ENCODE data around the gene ZFAND6. TPM values are rescaled to one million over a fixed set of nuclear protein-coding genes. Genes with fewer than 3 reads are reported as not detected.
"Not testable (repeated sequence)": the region's sequence is repeated elsewhere in the genome, so short reads cannot be mapped to it uniquely, and the experiment has no call there.

The ZFAND6 gene
- polyA plus RNA-seq, 3 donors, result 41.6 to 106 (median 99.6) TPM

GRCh38 chr15:80042568-80042967 is 16.9 kb upstream of the ZFAND6 start:
- H3K4me1 ChIP-seq (ENCODE audit: control insufficient read depth in 1 of 2, insufficient read depth in 2 of 2, low read length in 2 of 2), result no peaks in the 10 kb centered on the region
- no peaks in the 10 kb centered on the region for H4K20me1 ChIP-seq (ENCODE audit: insufficient read depth, low read length)
- no peaks in the 10 kb centered on the region for H3K79me2 ChIP-seq (ENCODE audit: insufficient read depth, low read length)
- H3K4me1 Mint-ChIP-seq, result no peaks in the 10 kb centered on the region
- H3K4me2 ChIP-seq (replicated peaks; ENCODE audit: extremely low read depth, low read length, poor library complexity, severe bottlenecking), result no peak overlapping the region
- H3K9me3 Mint-ChIP-seq, result peaks cover 0 to 2% (median 0%) of the 10 kb centered on the region in 7 donors
- H3K36me3 ChIP-seq (replicated peaks in 1 of 2; ENCODE audit: control insufficient read depth in 1 of 2, insufficient read depth in 2 of 2, low read length in 2 of 2), result no peaks in the 10 kb centered on the region
- no peaks in the 10 kb centered on the region for H3K27me3 ChIP-seq (ENCODE audit: control insufficient read depth in 2 of 2, insufficient read depth in 2 of 2, low read length in 2 of 2)
- DNase-seq, result no peak
- no peak overlapping the region for H3K27ac ChIP-seq (ENCODE audit: low read depth in 1 of 2, low read length in 2 of 2)
- no peak overlapping the region for H3K27ac Mint-ChIP-seq
- intact Hi-C loops (cut with micrococcal nuclease), result no loop called here
- no peaks in the 10 kb centered on the region for H3K36me3 Mint-ChIP-seq
- peaks cover 0 to 3% of the 10 kb centered on the region in 2 donors for H3K9me3 ChIP-seq (replicated peaks in 1 of 2; ENCODE audit: control insufficient read depth in 1 of 2, insufficient read depth in 1 of 2, low read length in 2 of 2)
- no peak overlapping the region for H3K4me3 ChIP-seq (replicated peaks in 1 of 3; ENCODE audit: low read depth in 2 of 3, low read length in 3 of 3)
- no peaks in the 10 kb centered on the region for H3K27me3 Mint-ChIP-seq (ENCODE audit: low read depth in 3 of 3)
- TF ChIP-seq, protein P1, sequence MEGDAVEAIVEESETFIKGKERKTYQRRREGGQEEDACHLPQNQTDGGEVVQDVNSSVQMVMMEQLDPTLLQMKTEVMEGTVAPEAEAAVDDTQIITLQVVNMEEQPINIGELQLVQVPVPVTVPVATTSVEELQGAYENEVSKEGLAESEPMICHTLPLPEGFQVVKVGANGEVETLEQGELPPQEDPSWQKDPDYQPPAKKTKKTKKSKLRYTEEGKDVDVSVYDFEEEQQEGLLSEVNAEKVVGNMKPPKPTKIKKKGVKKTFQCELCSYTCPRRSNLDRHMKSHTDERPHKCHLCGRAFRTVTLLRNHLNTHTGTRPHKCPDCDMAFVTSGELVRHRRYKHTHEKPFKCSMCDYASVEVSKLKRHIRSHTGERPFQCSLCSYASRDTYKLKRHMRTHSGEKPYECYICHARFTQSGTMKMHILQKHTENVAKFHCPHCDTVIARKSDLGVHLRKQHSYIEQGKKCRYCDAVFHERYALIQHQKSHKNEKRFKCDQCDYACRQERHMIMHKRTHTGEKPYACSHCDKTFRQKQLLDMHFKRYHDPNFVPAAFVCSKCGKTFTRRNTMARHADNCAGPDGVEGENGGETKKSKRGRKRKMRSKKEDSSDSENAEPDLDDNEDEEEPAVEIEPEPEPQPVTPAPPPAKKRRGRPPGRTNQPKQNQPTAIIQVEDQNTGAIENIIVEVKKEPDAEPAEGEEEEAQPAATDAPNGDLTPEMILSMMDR (IDR thresholded peaks at IDR 0.05), result no peak
- no peak overlapping the region for H2AFZ ChIP-seq (ENCODE audit: insufficient read depth, low read depth, low read length, poor library complexity, severe bottlenecking)
- no peak overlapping the region for H3K9ac ChIP-seq (ENCODE audit: insufficient read depth, low read length, poor library complexity, severe bottlenecking)
- no CpG with 5 or more reads among the region's 1 CpG for WGBS (ENCODE audit: insufficient coverage)
- H3K4me3 Mint-ChIP-seq, result no peak overlapping the region

GRCh38 chr15:80045219-80045618 is 14.3 kb upstream of the ZFAND6 start:
- WGBS (ENCODE audit: insufficient coverage), result 91% methylated on average over 8 of the region's 10 CpGs
- intact Hi-C loops (cut with micrococcal nuclease), result not testable (repeated sequence)

More at GRCh38 chr15:80045219-80045618, 14.3 kb upstream of the ZFAND6 start:
- not testable (repeated sequence) for H3K4me1 ChIP-seq (ENCODE audit: control insufficient read depth in 1 of 2, insufficient read depth in 2 of 2, low read length in 2 of 2); H3K4me2 ChIP-seq (replicated peaks; ENCODE audit: extremely low read depth, low read length, poor library complexity, severe bottlenecking); H3K9me3 ChIP-seq (replicated peaks in 1 of 2; ENCODE audit: control insufficient read depth in 1 of 2, insufficient read depth in 1 of 2, low read length in 2 of 2); H3K4me3 ChIP-seq (replicated peaks in 1 of 3; ENCODE audit: low read depth in 2 of 3, low read length in 3 of 3); H3K36me3 Mint-ChIP-seq; H3K27me3 Mint-ChIP-seq (ENCODE audit: low read depth in 3 of 3); H3K27ac Mint-ChIP-seq; DNase-seq; H3K9ac ChIP-seq (ENCODE audit: insufficient read depth, low read length, poor library complexity, severe bottlenecking); H3K4me3 Mint-ChIP-seq; H3K27ac ChIP-seq (ENCODE audit: low read depth in 1 of 2, low read length in 2 of 2); H3K36me3 ChIP-seq (replicated peaks in 1 of 2; ENCODE audit: control insufficient read depth in 1 of 2, insufficient read depth in 2 of 2, low read length in 2 of 2); H3K27me3 ChIP-seq (ENCODE audit: control insufficient read depth in 2 of 2, insufficient read depth in 2 of 2, low read length in 2 of 2); H3K79me2 ChIP-seq (ENCODE audit: insufficient read depth, low read length); H3K4me1 Mint-ChIP-seq; H4K20me1 ChIP-seq (ENCODE audit: insufficient read depth, low read length); H2AFZ ChIP-seq (ENCODE audit: insufficient read depth, low read depth, low read length, poor library complexity, severe bottlenecking); H3K9me3 Mint-ChIP-seq

Measured in CD14-positive monocyte (primary cell).